GM12878 (cell line): ENCODE measurements around the gene FGF14. TPM values are rescaled to one million over a fixed set of nuclear protein-coding genes. Genes with fewer than 3 reads are reported as not detected.

Experiments
- ATAC-seq: fragments of 200-7000 bp; cut with Tn5 transposase; 3 replicates; pipeline ENCODE4 v1.9.1; 2020; ENCODE audit warnings: mild to moderate bottlenecking, moderate library complexity
- BruUV-seq: library from RNA; stranded (reverse); fragments of 400-500 nt; replicated peaks from 2 replicates; lab custom pipeline; 2021; lab: Mats Ljungman, UMichigan
- CTCF ChIA-PET: fragments of 300-600 bp; sonication (Branson Sonifier 250); formaldehyde crosslinking; extraction: SDS; loops from one replicate; lab custom pipeline; 2021; ENCODE audit warnings: inconsistent platforms; lab: Yijun Ruan, JAX
- POLR2A ChIA-PET: fragments of 350-600 bp; formaldehyde crosslinking; extraction: SDS; loops from one replicate; lab custom pipeline; 2021; ENCODE audit warnings: inconsistent platforms; lab: Charles Lee
- RAD21 ChIA-PET: fragments of 300-600 bp; sonication (Branson Sonifier 250); formaldehyde crosslinking; loops from one replicate; lab custom pipeline; 2023; ENCODE audit warnings: antibody characterized with exemption; ENCODE audit not compliant: unreplicated experiment; lab: Charles Lee
- SMC1A ChIA-PET: fragments of 300-600 bp; sonication (Branson Sonifier 250); formaldehyde crosslinking; loops from one replicate; lab custom pipeline; 2023; ENCODE audit not compliant: unreplicated experiment, uncharacterized antibody; lab: Charles Lee
- DNase-seq: peaks from one replicate; pipeline ENCODE4 v3.0.0-alpha.2; 2011; ENCODE audit warnings: low read depth, low spot score
- FAIRE-seq: peaks from 3 replicates; lab custom pipeline; 2011; peaks lifted over from hg19 to GRCh38; lab: Jason Lieb, UNC
- H2AFZ ChIP-seq: 2 replicates; pipeline ENCODE4 v1.6.0; 2011; ENCODE audit warnings: low read depth, low read length, control low read depth; ENCODE audit not compliant: control insufficient read depth
- H3K27ac ChIP-seq: 2 replicates; pipeline ENCODE4 v1.5.1; 2011; ENCODE audit warnings: control low read depth; ENCODE audit not compliant: control insufficient read depth, insufficient read depth
- H3K27me3 ChIP-seq, 2 experiments: replicated peaks in 1 of 2; 2 replicates each; pipeline versions ENCODE4 v1.6.0 to v1.6.1; 2011; ENCODE audit warnings: low read length in 1 of 2; ENCODE audit not compliant: control insufficient read depth in 2 of 2, insufficient read depth in 2 of 2
- H3K36me3 ChIP-seq, 2 experiments: 2 replicates each; pipeline ENCODE4 v1.5.1; 2011; ENCODE audit warnings: low read length in 1 of 2; ENCODE audit not compliant: control insufficient read depth in 2 of 2, insufficient read depth in 2 of 2
- H3K4me1 ChIP-seq: 2 replicates; pipeline ENCODE4 v1.6.1; 2011; ENCODE audit warnings: mild to moderate bottlenecking, low read length, moderate library complexity, mixed read lengths; ENCODE audit not compliant: control insufficient read depth, insufficient read depth
- H3K4me2 ChIP-seq: 2 replicates; pipeline ENCODE4 v1.6.0; 2011; ENCODE audit warnings: control low read depth; ENCODE audit not compliant: control insufficient read depth, insufficient read depth
- H3K4me3 ChIP-seq: fragments of 200-600 bp; sonication (generic); 2 replicates; pipeline ENCODE4 v1.5.1; 2016
- H3K79me2 ChIP-seq: 2 replicates; pipeline ENCODE4 v1.6.0; 2011; ENCODE audit warnings: low read length; ENCODE audit not compliant: control insufficient read depth, insufficient read depth
- H3K9ac ChIP-seq: 2 replicates; pipeline ENCODE4 v1.8.0; 2011; ENCODE audit warnings: low read length, control low read depth, mixed read lengths; ENCODE audit not compliant: control insufficient read depth, insufficient read depth
- H3K9me3 ChIP-seq: replicated peaks from 3 replicates; pipeline ENCODE4 v1.5.1; 2011; ENCODE audit warnings: mild to moderate bottlenecking, low read length; ENCODE audit not compliant: control insufficient read depth, insufficient read depth
- H4K20me1 ChIP-seq: 2 replicates; pipeline ENCODE4 v1.6.0; 2011; ENCODE audit not compliant: control insufficient read depth, insufficient read depth
- CHD2 ChIP-seq: IDR thresholded peaks from 2 replicates; pipeline ENCODE4 v1.6.1; 2011; ENCODE audit warnings: low read depth, low read length, improper control_type of control experiment, borderline replicate concordance
- CUX1 ChIP-seq: IDR thresholded peaks from 2 replicates; pipeline ENCODE4 v1.6.1; 2012; ENCODE audit warnings: improper control_type of control experiment, low read depth, low read length; ENCODE audit not compliant: insufficient replicate concordance
- DPF2 ChIP-seq: fragments of 450-650 bp; IDR thresholded peaks from 2 replicates; pipeline ENCODE4 v1.6.1; 2017; ENCODE audit warnings: mild to moderate bottlenecking
- EED ChIP-seq: sonication (generic); IDR thresholded peaks from 2 replicates; pipeline ENCODE4 v1.6.1; 2016; ENCODE audit warnings: antibody characterized with exemption, low read depth
- HSF1 ChIP-seq: fragments of 150-350 bp; IDR thresholded peaks from 2 replicates; pipeline ENCODE4 v1.6.1; 2014; ENCODE audit warnings: mild to moderate bottlenecking, low read depth, low read length
- IRF4 ChIP-seq: IDR thresholded peaks from 2 replicates; pipeline ENCODE4 v1.6.1; 2011; ENCODE audit warnings: low read depth, low read length
- MAX ChIP-seq: IDR thresholded peaks from 2 replicates; pipeline ENCODE4 v1.6.1; 2012; ENCODE audit warnings: low read depth, low read length, improper control_type of control experiment
- PAX5 ChIP-seq: IDR thresholded peaks from 2 replicates; pipeline ENCODE4 v1.6.1; 2011; ENCODE audit warnings: low read depth, low read length, borderline replicate concordance
- POLR2AphosphoS5 ChIP-seq: IDR thresholded peaks from 2 replicates; pipeline ENCODE4 v1.6.1; 2011; ENCODE audit warnings: mild to moderate bottlenecking, low read length, inconsistent platforms
- RAD21 ChIP-seq: IDR thresholded peaks from 2 replicates; pipeline ENCODE4 v1.6.1; 2011; ENCODE audit warnings: mild to moderate bottlenecking, low read depth, low read length, moderate library complexity; ENCODE audit not compliant: insufficient read depth
- RELA ChIP-seq: fragments of 450-650 bp; IDR thresholded peaks from 2 replicates; pipeline ENCODE4 v1.8.0; 2014; ENCODE audit warnings: borderline replicate concordance; ENCODE audit not compliant: partially characterized antibody
- SP1 ChIP-seq: IDR thresholded peaks from one replicate; pipeline ENCODE4 v1.6.1; 2011; ENCODE audit warnings: low read depth, low read length
- SRF ChIP-seq, 2 experiments: IDR thresholded peaks; 2 replicates each; pipeline ENCODE4 v1.6.1; 2011; ENCODE audit warnings: low read depth in 2 of 2, low read length in 2 of 2, mild to moderate bottlenecking in 1 of 2, moderate library complexity in 1 of 2
- TAF1 ChIP-seq: IDR thresholded peaks from 2 replicates; pipeline ENCODE4 v1.6.1; 2011; ENCODE audit warnings: mild to moderate bottlenecking, low read depth, low read length, borderline replicate concordance
- WRNIP1 ChIP-seq: IDR thresholded peaks from 2 replicates; pipeline ENCODE4 v1.6.1; 2011; ENCODE audit warnings: low read depth, low read length, improper control_type of control experiment, borderline replicate concordance
- YBX1 ChIP-seq: fragments of 450-650 bp; IDR thresholded peaks from 2 replicates; pipeline ENCODE4 v1.6.1; 2016; ENCODE audit warnings: antibody characterized with exemption
- WGBS: methylation state at CpG from one replicate; pipeline ENCODE4 v1.1.6; 2016; ENCODE audit warnings: low lambda C conversion rate; ENCODE audit not compliant: insufficient replicate concordance, insufficient coverage; ENCODE audit errors: missing lambda C conversion rate; 5-methylcytosine and 5-hydroxymethylcytosine counted together
- in situ Hi-C: fragments of 300-500 bp; cut with MboI; formaldehyde crosslinking; loops from 9 replicates; pipeline ENCODE4 v1.14.3; 2018; ENCODE audit warnings: mixed read lengths
- intact Hi-C: fragments of 100-400 bp; cut with micrococcal nuclease; formaldehyde crosslinking; loops from one replicate; pipeline ENCODE4 v1.14.2; 2022; ENCODE audit not compliant: unreplicated experiment
- polyA plus RNA-seq, 11 experiments: library from polyadenylated mRNA; depleted of rRNA in 4 of 11; unstranded in 6 of 11; stranded (reverse) in 5 of 11; fragments of >200 nt; fragmentation: Nextera tagmentation in 4 of 11; fragmentation: Illumina TruSeq in 1 of 11; extraction: Ambion mirVana in 4 of 11; extraction: Trizol in 1 of 11; gene quantifications; 1 replicate in 1 of 11; 2 replicates in 10 of 11; pipeline versions ENCODE4 v1.2.1 to v1.2.3, GENCODE V29; 2011 to 2016; ENCODE audit warnings: inconsistent platforms in 2 of 11, missing spikeins in 2 of 11, low read depth in 1 of 11
- total RNA-seq, 4 experiments: library from RNA; depleted of rRNA in 3 of 4; stranded (reverse); fragments of >200 nt in 3 of 4; fragmentation: Illumina TruSeq in 1 of 4; extraction: Trizol in 1 of 4; gene quantifications; 2 replicates each; pipeline versions ENCODE4 v1.2.1 to v1.2.3, GENCODE V29; 2013 to 2021
- TF ChIP-seq, protein P1 (sequence below): fragments of 450-650 bp; IDR thresholded peaks from 2 replicates; pipeline ENCODE4 v1.6.1; 2018; ENCODE audit warnings: mild to moderate bottlenecking, low read depth, moderate library complexity; ENCODE audit not compliant: partially characterized antibody

Gene FGF14
- total and polyA plus RNA-seq, 10 of the 15 experiments (the other 5 are each of a cell fraction or from before 2014, with no cell fraction given), result under 0.01 to 0.44 (median 0.04) TPM

DNA sequence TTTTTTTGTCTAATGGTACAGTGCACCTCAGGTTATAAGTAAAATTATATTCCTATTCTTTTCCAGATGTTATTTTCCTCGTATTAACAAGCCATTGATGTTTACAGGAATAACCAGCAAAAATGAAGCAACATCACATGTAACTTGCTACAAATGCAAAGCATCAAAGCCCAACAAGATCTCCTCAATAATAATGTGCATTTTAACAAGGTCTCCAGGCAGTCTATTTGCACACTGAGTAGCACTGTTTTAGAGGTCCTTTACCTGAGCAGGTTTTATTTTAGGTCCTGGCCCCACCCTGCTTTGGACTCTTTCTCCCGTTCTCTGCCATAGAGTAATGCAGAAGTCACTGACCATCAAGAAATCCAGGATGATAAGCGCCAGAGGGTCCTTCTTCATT is 298.4 kb downstream of the FGF14 start:
- 14% methylated on average over 3 of the region's 3 CpGs for WGBS
- ChIA-PET SMC1A (no interaction called here), CTCF (no interaction called here), RAD21 (no interaction called here), POLR2A (no interaction called here)
- Histone ChIP-seq H3K27me3 (no peaks in the 10 kb centered on the region), H3K4me1 (no peaks in the 10 kb centered on the region), H4K20me1 (no peaks in the 10 kb centered on the region), H2AFZ (no peak overlapping the region), H3K4me2 (no peak overlapping the region), H3K36me3 (no peaks in the 10 kb centered on the region), H3K9ac (no peak overlapping the region), H3K4me3 (no peak overlapping the region), H3K79me2 (no peaks in the 10 kb centered on the region), H3K27ac (no peak overlapping the region), H3K9me3 (no peaks in the 10 kb centered on the region)
- DNase-seq (no peak), FAIRE-seq (no peak), ATAC-seq (no peak)
- BruUV-seq, result no TSS peak
- intact Hi-C loops (no loop called here), in situ Hi-C loops (no loop called here)
- no peak for TF ChIP-seq YBX1
- TF ChIP-seq SRF (IDR thresholded peaks at IDR 0.05; ENCODE audit: low read depth in 2 of 2, low read length in 2 of 2), result no peak
- TF ChIP-seq, protein P1, sequence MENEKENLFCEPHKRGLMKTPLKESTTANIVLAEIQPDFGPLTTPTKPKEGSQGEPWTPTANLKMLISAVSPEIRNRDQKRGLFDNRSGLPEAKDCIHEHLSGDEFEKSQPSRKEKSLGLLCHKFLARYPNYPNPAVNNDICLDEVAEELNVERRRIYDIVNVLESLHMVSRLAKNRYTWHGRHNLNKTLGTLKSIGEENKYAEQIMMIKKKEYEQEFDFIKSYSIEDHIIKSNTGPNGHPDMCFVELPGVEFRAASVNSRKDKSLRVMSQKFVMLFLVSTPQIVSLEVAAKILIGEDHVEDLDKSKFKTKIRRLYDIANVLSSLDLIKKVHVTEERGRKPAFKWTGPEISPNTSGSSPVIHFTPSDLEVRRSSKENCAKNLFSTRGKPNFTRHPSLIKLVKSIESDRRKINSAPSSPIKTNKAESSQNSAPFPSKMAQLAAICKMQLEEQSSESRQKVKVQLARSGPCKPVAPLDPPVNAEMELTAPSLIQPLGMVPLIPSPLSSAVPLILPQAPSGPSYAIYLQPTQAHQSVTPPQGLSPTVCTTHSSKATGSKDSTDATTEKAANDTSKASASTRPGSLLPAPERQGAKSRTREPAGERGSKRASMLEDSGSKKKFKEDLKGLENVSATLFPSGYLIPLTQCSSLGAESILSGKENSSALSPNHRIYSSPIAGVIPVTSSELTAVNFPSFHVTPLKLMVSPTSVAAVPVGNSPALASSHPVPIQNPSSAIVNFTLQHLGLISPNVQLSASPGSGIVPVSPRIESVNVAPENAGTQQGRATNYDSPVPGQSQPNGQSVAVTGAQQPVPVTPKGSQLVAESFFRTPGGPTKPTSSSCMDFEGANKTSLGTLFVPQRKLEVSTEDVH, result no peak
- TF ChIP-seq MAX, result no peak
- no peak for TF ChIP-seq HSF1
- TF ChIP-seq EED, result no peak
- TF ChIP-seq SP1, result no peak
- TF ChIP-seq POLR2AphosphoS5, result no peak
- no peak for TF ChIP-seq RELA
- no peak for TF ChIP-seq PAX5
- no peak for TF ChIP-seq DPF2
- TF ChIP-seq TAF1, result no peak
- TF ChIP-seq RAD21, result no peak
- TF ChIP-seq IRF4, result no peak
- TF ChIP-seq CUX1, result no peak
- TF ChIP-seq WRNIP1, result no peak
- no peak for TF ChIP-seq CHD2
